Measurements from ENCODE around the gene GTF3C2. TPM values are rescaled to one million over a fixed set of nuclear protein-coding genes. Genes with fewer than 3 reads are reported as not detected.
A peak's percentile ranks its signal among the peaks of the same experiment; 100 is the strongest.

Gene GTF3C2
- total RNA-seq, 1 experiment from 2014 or later: 77.7 TPM

DNA sequence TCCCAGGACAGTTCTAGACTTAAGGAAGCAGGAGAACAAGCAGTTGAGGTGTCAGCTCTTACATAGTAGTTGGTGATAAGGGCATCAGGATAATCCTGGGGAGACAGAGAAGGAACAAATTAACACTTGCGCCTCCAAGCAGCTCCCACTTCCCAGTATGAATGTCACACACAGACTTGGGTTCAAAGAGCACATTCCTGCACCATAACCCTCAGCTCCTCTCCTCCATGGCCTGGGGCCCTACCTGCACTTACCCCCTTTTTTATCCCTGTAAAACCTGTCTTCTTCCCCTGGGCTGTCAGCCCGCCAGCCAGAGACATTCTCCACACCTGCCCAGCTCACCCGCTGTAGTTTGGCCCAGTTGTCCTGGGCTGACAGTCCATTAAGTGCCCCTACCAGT lies 44.4 kb downstream of the GTF3C2 start:
- ChIA-PET CTCF (no interaction called here), POLR2A (no interaction called here)
- no peaks in the 10 kb centered on the region for H3K36me3 ChIP-seq (ENCODE audit: control insufficient read depth, insufficient read depth, low read length)
- no peak overlapping the region for H3K4me3 ChIP-seq (ENCODE audit: low read depth in 2 of 2, low read length in 2 of 2)
- intact Hi-C loops (cut with micrococcal nuclease; ENCODE audit: unreplicated experiment): no loop called here
- TF ChIP-seq, protein P1, sequence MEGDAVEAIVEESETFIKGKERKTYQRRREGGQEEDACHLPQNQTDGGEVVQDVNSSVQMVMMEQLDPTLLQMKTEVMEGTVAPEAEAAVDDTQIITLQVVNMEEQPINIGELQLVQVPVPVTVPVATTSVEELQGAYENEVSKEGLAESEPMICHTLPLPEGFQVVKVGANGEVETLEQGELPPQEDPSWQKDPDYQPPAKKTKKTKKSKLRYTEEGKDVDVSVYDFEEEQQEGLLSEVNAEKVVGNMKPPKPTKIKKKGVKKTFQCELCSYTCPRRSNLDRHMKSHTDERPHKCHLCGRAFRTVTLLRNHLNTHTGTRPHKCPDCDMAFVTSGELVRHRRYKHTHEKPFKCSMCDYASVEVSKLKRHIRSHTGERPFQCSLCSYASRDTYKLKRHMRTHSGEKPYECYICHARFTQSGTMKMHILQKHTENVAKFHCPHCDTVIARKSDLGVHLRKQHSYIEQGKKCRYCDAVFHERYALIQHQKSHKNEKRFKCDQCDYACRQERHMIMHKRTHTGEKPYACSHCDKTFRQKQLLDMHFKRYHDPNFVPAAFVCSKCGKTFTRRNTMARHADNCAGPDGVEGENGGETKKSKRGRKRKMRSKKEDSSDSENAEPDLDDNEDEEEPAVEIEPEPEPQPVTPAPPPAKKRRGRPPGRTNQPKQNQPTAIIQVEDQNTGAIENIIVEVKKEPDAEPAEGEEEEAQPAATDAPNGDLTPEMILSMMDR (IDR thresholded peaks at IDR 0.05): no peak
- TF ChIP-seq POLR2AphosphoS5 (IDR thresholded peaks at IDR 0.05; ENCODE audit: low read depth, low read length): no peak
- no peak for TF ChIP-seq TCF7L2 (IDR thresholded peaks at IDR 0.05; ENCODE audit: low read depth, low read length)
- TF ChIP-seq, protein P2, sequence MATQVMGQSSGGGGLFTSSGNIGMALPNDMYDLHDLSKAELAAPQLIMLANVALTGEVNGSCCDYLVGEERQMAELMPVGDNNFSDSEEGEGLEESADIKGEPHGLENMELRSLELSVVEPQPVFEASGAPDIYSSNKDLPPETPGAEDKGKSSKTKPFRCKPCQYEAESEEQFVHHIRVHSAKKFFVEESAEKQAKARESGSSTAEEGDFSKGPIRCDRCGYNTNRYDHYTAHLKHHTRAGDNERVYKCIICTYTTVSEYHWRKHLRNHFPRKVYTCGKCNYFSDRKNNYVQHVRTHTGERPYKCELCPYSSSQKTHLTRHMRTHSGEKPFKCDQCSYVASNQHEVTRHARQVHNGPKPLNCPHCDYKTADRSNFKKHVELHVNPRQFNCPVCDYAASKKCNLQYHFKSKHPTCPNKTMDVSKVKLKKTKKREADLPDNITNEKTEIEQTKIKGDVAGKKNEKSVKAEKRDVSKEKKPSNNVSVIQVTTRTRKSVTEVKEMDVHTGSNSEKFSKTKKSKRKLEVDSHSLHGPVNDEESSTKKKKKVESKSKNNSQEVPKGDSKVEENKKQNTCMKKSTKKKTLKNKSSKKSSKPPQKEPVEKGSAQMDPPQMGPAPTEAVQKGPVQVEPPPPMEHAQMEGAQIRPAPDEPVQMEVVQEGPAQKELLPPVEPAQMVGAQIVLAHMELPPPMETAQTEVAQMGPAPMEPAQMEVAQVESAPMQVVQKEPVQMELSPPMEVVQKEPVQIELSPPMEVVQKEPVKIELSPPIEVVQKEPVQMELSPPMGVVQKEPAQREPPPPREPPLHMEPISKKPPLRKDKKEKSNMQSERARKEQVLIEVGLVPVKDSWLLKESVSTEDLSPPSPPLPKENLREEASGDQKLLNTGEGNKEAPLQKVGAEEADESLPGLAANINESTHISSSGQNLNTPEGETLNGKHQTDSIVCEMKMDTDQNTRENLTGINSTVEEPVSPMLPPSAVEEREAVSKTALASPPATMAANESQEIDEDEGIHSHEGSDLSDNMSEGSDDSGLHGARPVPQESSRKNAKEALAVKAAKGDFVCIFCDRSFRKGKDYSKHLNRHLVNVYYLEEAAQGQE (IDR thresholded peaks at IDR 0.05; ENCODE audit: insufficient read depth in 1 of 2, low read depth in 2 of 2, low read length in 1 of 2): no peak
- TF ChIP-seq SIN3A (IDR thresholded peaks at IDR 0.05; ENCODE audit: borderline replicate concordance, insufficient read depth, low read depth, low read length): no peak
- no peak for DNase-seq (ENCODE audit: low read depth, low spot score)
- no peaks in the 10 kb centered on the region for H3K27me3 ChIP-seq (ENCODE audit: control insufficient read depth, insufficient read depth, low read length)
- BruUV-seq (replicated peaks): no TSS peak
- H3K4me1 ChIP-seq (ENCODE audit: control insufficient read depth, insufficient read depth, low read length): no peaks in the 10 kb centered on the region
- ATAC-seq: no peak
- H3K27ac ChIP-seq (ENCODE audit: low read length): no peak overlapping the region
- no peaks in the 10 kb centered on the region for H3K9me3 ChIP-seq (ENCODE audit: control insufficient read depth, insufficient read depth, low read depth, low read length)
- in situ Hi-C loops (cut with HindIII; ENCODE audit: low pct_unique_long_range_greater_than_20kb, low sequenced_read_pairs): no loop called here

DNA sequence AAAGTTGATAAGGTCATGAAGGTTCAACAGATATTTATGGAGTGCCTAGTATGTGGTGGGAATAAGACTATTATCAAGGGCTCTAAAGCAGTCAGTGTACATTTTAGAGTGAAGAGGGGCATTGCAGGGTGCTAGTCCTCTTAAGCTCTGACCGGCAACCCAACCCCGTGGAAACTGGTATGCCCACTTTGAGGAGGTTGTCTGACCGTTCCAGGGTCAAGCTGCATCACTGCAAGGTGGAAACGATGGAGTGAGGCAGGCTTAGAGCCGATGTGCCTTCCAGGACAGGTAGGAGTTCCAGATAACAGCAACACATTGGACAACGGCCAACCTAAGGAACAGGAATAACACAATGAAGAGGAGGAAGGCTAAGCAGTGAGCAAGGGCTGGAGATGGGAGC lies 46.9 kb downstream of the GTF3C2 start:
- in situ Hi-C loops (cut with HindIII; ENCODE audit: low pct_unique_long_range_greater_than_20kb, low sequenced_read_pairs): no loop called here
- no peak; the same call in 1 of the 2 replicates for ATAC-seq
- TF ChIP-seq SIN3A (IDR thresholded peaks at IDR 0.05; ENCODE audit: borderline replicate concordance, insufficient read depth, low read depth, low read length): no peak
- no peak for TF ChIP-seq POLR2AphosphoS5 (IDR thresholded peaks at IDR 0.05; ENCODE audit: low read depth, low read length)
- TF ChIP-seq TCF7L2 (IDR thresholded peaks at IDR 0.05; ENCODE audit: low read depth, low read length): no peak
- TF ChIP-seq, protein P1 (IDR thresholded peaks at IDR 0.05): no peak
- no peaks in the 10 kb centered on the region for H3K9me3 ChIP-seq (ENCODE audit: control insufficient read depth, insufficient read depth, low read depth, low read length)
- POLR2A ChIA-PET: no interaction called here
- H3K27me3 ChIP-seq (ENCODE audit: control insufficient read depth, insufficient read depth, low read length): no peaks in the 10 kb centered on the region
- intact Hi-C loops (cut with micrococcal nuclease; ENCODE audit: unreplicated experiment): no loop called here
- no peak overlapping the region for H3K27ac ChIP-seq (ENCODE audit: low read length)
- H3K4me3 ChIP-seq (ENCODE audit: low read depth in 2 of 2, low read length in 2 of 2): no peak overlapping the region
- no peaks in the 10 kb centered on the region for H3K36me3 ChIP-seq (ENCODE audit: control insufficient read depth, insufficient read depth, low read length)
- TSS peak; percentile 64 for BruUV-seq (replicated peaks)
- H3K4me1 ChIP-seq (ENCODE audit: control insufficient read depth, insufficient read depth, low read length): no peaks in the 10 kb centered on the region
- no peak for DNase-seq (ENCODE audit: low read depth, low spot score)
- CTCF ChIA-PET: no interaction called here

All from Panc1 (cell line).